GM23338 (cell line): ENCODE data around the gene CNTNAP2. TPM values are rescaled to one million over a fixed set of nuclear protein-coding genes. Genes with fewer than 3 reads are reported as not detected.

Experiments
- ATAC-seq: fragments of 200-7000 bp; cut with Tn5 transposase; 3 replicates; pipeline ENCODE4 v1.9.1; 2020
- DNase-seq: peaks from one replicate; pipeline ENCODE4 v3.0.0-alpha.2; 2015; ENCODE audit warnings: low spot score
- H2AFZ ChIP-seq: fragments of 200-600 bp; sonication (generic); 2 replicates; pipeline ENCODE4 v1.8.0; 2016; ENCODE audit warnings: antibody characterized with exemption, mild to moderate bottlenecking, moderate library complexity
- H3F3A ChIP-seq: fragments of 200-600 bp; sonication (generic); replicated peaks from 2 replicates; pipeline ENCODE4 v1.8.0; 2017; ENCODE audit warnings: antibody characterized with exemption, mixed run types, low read depth
- H3K27ac ChIP-seq: fragments of 200-600 bp; sonication (generic); 2 replicates; pipeline ENCODE4 v1.6.1; 2016; ENCODE audit warnings: low read depth
- H3K27me3 ChIP-seq: fragments of 200-600 bp; sonication (generic); 2 replicates; pipeline ENCODE4 v1.8.0; 2016; ENCODE audit warnings: mild to moderate bottlenecking, mixed run types, moderate library complexity; ENCODE audit not compliant: insufficient read depth
- H3K36me3 ChIP-seq: fragments of 200-600 bp; sonication (generic); 2 replicates; pipeline ENCODE4 v1.8.0; 2016; ENCODE audit warnings: mild to moderate bottlenecking; ENCODE audit not compliant: insufficient read depth
- H3K4me1 ChIP-seq: fragments of 200-600 bp; sonication (generic); 2 replicates; pipeline ENCODE4 v1.8.0; 2016; ENCODE audit warnings: mild to moderate bottlenecking, moderate library complexity; ENCODE audit not compliant: insufficient read depth
- H3K4me2 ChIP-seq: fragments of 200-600 bp; sonication (generic); 2 replicates; pipeline ENCODE4 v1.7.1; 2017; ENCODE audit warnings: mixed run types
- H3K4me3 ChIP-seq: fragments of 200-600 bp; sonication (generic); 2 replicates; pipeline ENCODE4 v1.6.1; 2016; ENCODE audit warnings: mixed run types
- H3K79me2 ChIP-seq: fragments of 200-600 bp; sonication (generic); replicated peaks from 2 replicates; pipeline ENCODE4 v1.8.0; 2017; ENCODE audit warnings: mild to moderate bottlenecking; ENCODE audit not compliant: insufficient read depth
- H3K9me2 ChIP-seq: fragments of 200-600 bp; sonication (generic); 2 replicates; pipeline ENCODE4 v1.8.0; 2017; ENCODE audit not compliant: insufficient read depth
- H4K20me1 ChIP-seq: fragments of 200-600 bp; sonication (generic); replicated peaks from 2 replicates; pipeline ENCODE4 v1.8.0; 2017; ENCODE audit warnings: mild to moderate bottlenecking; ENCODE audit not compliant: insufficient read depth
- H3K27ac Mint-ChIP-seq: 2 replicates; pipeline ENCODE4 v1.8.0; 2020; ENCODE audit warnings: inconsistent platforms, mild to moderate bottlenecking, moderate library complexity, mixed read lengths
- H3K27me3 Mint-ChIP-seq: 3 replicates; pipeline ENCODE4 v1.8.0; 2022; ENCODE audit warnings: low read depth, mild to moderate bottlenecking, moderate library complexity, mixed read lengths, inconsistent platforms; ENCODE audit not compliant: insufficient read depth, poor library complexity
- H3K36me3 Mint-ChIP-seq: 3 replicates; pipeline ENCODE4 v1.8.0; 2021; ENCODE audit warnings: low read depth, mild to moderate bottlenecking, inconsistent platforms, moderate library complexity, mixed read lengths
- H3K4me1 Mint-ChIP-seq: 3 replicates; pipeline ENCODE4 v1.8.0; 2020; ENCODE audit warnings: mild to moderate bottlenecking, inconsistent platforms, mixed read lengths
- H3K4me3 Mint-ChIP-seq: 3 replicates; pipeline ENCODE4 v1.8.0; 2021; ENCODE audit warnings: moderate library complexity, mild to moderate bottlenecking, inconsistent platforms, mixed read lengths
- H3K9me3 Mint-ChIP-seq: 3 replicates; pipeline ENCODE4 v1.8.0; 2020; ENCODE audit warnings: moderate library complexity, mild to moderate bottlenecking, inconsistent platforms, mixed read lengths
- CREB1 ChIP-seq: fragments of 250-450 bp; sonication (Bioruptor Pico); IDR thresholded peaks from 2 replicates; pipeline ENCODE4 v1.5.0; 2020; ENCODE audit warnings: low read depth, mild to moderate bottlenecking, moderate library complexity
- EZH2 ChIP-seq: fragments of 200-600 bp; sonication (generic); IDR thresholded peaks from one replicate; pipeline ENCODE4 v1.8.0; 2017; ENCODE audit warnings: antibody characterized with exemption, mild to moderate bottlenecking, low read depth; ENCODE audit not compliant: unreplicated experiment
- EZH2phosphoT487 ChIP-seq: fragments of 200-600 bp; sonication (generic); IDR thresholded peaks from one replicate; pipeline ENCODE4 v1.8.1; 2018; ENCODE audit warnings: antibody characterized with exemption; ENCODE audit not compliant: unreplicated experiment
- JUNB ChIP-seq: IDR thresholded peaks from one replicate; pipeline ENCODE4 v1.6.1; 2016; ENCODE audit warnings: antibody characterized with exemption; ENCODE audit not compliant: unreplicated experiment
- NANOG ChIP-seq: IDR thresholded peaks from 2 replicates; pipeline ENCODE4 v1.6.1; 2016; ENCODE audit warnings: antibody characterized with exemption, borderline replicate concordance
- POLR2AphosphoS5 ChIP-seq: IDR thresholded peaks from 2 replicates; pipeline ENCODE4 v1.6.1; 2016; ENCODE audit warnings: antibody characterized with exemption, low read depth
- STAT1 ChIP-seq: IDR thresholded peaks from one replicate; pipeline ENCODE4 v1.6.1; 2016; ENCODE audit warnings: antibody characterized with exemption; ENCODE audit not compliant: unreplicated experiment
- ZNF114 ChIP-seq: fragments of 250-450 bp; sonication (Bioruptor Pico); IDR thresholded peaks from 2 replicates; pipeline ENCODE4 v1.5.0; 2020; ENCODE audit warnings: mild to moderate bottlenecking, moderate library complexity
- ZNF331 ChIP-seq: fragments of 250-450 bp; sonication (Bioruptor Pico); IDR thresholded peaks from 2 replicates; pipeline ENCODE4 v1.5.0; 2020; ENCODE audit warnings: low read depth, mild to moderate bottlenecking, moderate library complexity
- polyA plus RNA-seq: library from polyadenylated mRNA; unstranded; fragments of >200 nt; fragmentation: Nextera tagmentation; extraction: Ambion mirVana; gene quantifications from 2 replicates; pipeline ENCODE4 v1.2.1, GENCODE V29; 2016
- total RNA-seq: library from RNA; depleted of rRNA; stranded (reverse); fragments of >200 nt; shearing (Covaris generic); gene quantifications from 2 replicates; pipeline ENCODE4 v1.2.3, GENCODE V29; 2014
- TF ChIP-seq, protein P1 (sequence below): IDR thresholded peaks from 2 replicates; pipeline ENCODE4 v1.6.1; 2016; ENCODE audit warnings: antibody characterized with exemption
- TF ChIP-seq, protein P2 (sequence below): IDR thresholded peaks from one replicate; pipeline ENCODE4 v1.6.1; 2018; ENCODE audit warnings: antibody characterized with exemption; ENCODE audit not compliant: unreplicated experiment
- TF ChIP-seq, protein P3 (sequence below): fragments of 250-450 bp; sonication (Bioruptor Pico); IDR thresholded peaks from 2 replicates; pipeline ENCODE4 v1.5.0; 2020; ENCODE audit warnings: mild to moderate bottlenecking, moderate library complexity

CNTNAP2 gene
- total and polyA plus RNA-seq, 2 experiments from 2014 or later = 38.2 to 61.3 TPM

DNA sequence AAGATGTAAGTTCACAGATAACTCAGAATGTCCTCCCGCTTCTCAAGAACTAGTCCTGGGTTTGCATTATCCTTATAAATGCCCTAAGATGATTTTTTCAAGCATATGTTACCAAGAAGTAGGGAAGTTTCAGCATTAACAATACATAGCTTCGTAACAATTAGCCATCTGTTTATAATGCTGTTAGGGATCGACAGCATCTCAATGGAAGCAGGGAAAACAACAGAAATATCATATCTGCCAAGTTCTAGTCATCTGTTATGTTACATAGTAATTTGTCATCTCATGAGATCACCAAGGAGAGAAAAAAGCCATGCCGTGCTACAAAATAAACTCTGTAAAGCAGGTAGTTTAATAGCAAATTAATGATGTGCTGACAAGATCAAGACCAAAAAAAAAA, 1742.4 kb downstream of the CNTNAP2 start:
- DNase-seq = no peak
- no peak for ATAC-seq
- Mint-ChIP-seq H3K4me3 (no peak overlapping the region), H3K27me3 (no peaks in the 10 kb centered on the region), H3K27ac (no peak overlapping the region), H3K36me3 (no peaks in the 10 kb centered on the region; the same call in 2 of the 3 replicates), H3K4me1 (peaks cover 2% of the 10 kb centered on the region; the same call in 1 of the 3 replicates), H3K9me3 (peaks cover 25% of the 10 kb centered on the region; the same call in 2 of the 3 replicates)
- Histone ChIP-seq H3K4me2 (no peak overlapping the region), H3K4me1 (no peaks in the 10 kb centered on the region), H3K27me3 (no peaks in the 10 kb centered on the region), H3K9me2 (no peaks in the 10 kb centered on the region), H3F3A (no peaks in the 10 kb centered on the region), H3K27ac (no peak overlapping the region), H2AFZ (no peak overlapping the region), H3K36me3 (no peaks in the 10 kb centered on the region), H4K20me1 (no peaks in the 10 kb centered on the region), H3K79me2 (no peaks in the 10 kb centered on the region), H3K4me3 (no peak overlapping the region)
- TF ChIP-seq, protein P1, sequence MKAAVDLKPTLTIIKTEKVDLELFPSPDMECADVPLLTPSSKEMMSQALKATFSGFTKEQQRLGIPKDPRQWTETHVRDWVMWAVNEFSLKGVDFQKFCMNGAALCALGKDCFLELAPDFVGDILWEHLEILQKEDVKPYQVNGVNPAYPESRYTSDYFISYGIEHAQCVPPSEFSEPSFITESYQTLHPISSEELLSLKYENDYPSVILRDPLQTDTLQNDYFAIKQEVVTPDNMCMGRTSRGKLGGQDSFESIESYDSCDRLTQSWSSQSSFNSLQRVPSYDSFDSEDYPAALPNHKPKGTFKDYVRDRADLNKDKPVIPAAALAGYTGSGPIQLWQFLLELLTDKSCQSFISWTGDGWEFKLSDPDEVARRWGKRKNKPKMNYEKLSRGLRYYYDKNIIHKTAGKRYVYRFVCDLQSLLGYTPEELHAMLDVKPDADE = no peak
- TF ChIP-seq STAT1 (no peak), CREB1 (CRISPR knock-in tag) (no peak), ZNF114 (CRISPR knock-in tag) (no peak), EZH2 (no peak), ZNF331 (no peak), POLR2AphosphoS5 (no peak), EZH2phosphoT487 (no peak)
- TF ChIP-seq, protein P2, sequence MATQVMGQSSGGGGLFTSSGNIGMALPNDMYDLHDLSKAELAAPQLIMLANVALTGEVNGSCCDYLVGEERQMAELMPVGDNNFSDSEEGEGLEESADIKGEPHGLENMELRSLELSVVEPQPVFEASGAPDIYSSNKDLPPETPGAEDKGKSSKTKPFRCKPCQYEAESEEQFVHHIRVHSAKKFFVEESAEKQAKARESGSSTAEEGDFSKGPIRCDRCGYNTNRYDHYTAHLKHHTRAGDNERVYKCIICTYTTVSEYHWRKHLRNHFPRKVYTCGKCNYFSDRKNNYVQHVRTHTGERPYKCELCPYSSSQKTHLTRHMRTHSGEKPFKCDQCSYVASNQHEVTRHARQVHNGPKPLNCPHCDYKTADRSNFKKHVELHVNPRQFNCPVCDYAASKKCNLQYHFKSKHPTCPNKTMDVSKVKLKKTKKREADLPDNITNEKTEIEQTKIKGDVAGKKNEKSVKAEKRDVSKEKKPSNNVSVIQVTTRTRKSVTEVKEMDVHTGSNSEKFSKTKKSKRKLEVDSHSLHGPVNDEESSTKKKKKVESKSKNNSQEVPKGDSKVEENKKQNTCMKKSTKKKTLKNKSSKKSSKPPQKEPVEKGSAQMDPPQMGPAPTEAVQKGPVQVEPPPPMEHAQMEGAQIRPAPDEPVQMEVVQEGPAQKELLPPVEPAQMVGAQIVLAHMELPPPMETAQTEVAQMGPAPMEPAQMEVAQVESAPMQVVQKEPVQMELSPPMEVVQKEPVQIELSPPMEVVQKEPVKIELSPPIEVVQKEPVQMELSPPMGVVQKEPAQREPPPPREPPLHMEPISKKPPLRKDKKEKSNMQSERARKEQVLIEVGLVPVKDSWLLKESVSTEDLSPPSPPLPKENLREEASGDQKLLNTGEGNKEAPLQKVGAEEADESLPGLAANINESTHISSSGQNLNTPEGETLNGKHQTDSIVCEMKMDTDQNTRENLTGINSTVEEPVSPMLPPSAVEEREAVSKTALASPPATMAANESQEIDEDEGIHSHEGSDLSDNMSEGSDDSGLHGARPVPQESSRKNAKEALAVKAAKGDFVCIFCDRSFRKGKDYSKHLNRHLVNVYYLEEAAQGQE = no peak

DNA sequence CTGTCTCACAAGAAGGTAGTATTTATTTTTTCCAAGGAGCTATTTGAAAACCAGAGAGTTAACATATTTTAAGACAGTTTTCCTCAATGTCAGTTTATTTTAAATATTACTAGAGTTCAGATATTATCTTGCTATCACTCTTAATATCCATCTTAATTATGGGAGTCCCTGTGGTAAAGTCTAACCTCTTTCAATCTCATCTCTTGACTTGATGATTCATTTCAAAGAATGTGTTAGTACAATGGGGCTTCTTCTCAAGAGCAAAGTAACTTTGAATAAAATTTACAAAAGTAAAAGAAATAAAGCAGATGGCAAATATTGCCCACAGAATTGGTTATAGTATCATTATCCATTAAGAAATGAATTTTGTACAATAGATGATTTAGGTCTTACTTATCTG, 1742.9 kb downstream of the CNTNAP2 start:
- Histone ChIP-seq H3K27ac (no peak overlapping the region), H3K9me2 (no peaks in the 10 kb centered on the region), H3F3A (no peaks in the 10 kb centered on the region), H3K4me2 (no peak overlapping the region), H2AFZ (no peak overlapping the region), H3K4me3 (no peak overlapping the region), H3K79me2 (no peaks in the 10 kb centered on the region), H4K20me1 (no peaks in the 10 kb centered on the region), H3K27me3 (no peaks in the 10 kb centered on the region), H3K36me3 (no peaks in the 10 kb centered on the region), H3K4me1 (no peaks in the 10 kb centered on the region)
- ATAC-seq = no peak
- Mint-ChIP-seq H3K27me3 (no peaks in the 10 kb centered on the region), H3K4me3 (no peak overlapping the region), H3K9me3 (peaks cover 26% of the 10 kb centered on the region; the same call in 2 of the 3 replicates), H3K27ac (no peak overlapping the region), H3K4me1 (peaks cover 2% of the 10 kb centered on the region; the same call in 1 of the 3 replicates), H3K36me3 (no peaks in the 10 kb centered on the region; the same call in 2 of the 3 replicates)
- DNase-seq = no peak
- TF ChIP-seq, protein P3, sequence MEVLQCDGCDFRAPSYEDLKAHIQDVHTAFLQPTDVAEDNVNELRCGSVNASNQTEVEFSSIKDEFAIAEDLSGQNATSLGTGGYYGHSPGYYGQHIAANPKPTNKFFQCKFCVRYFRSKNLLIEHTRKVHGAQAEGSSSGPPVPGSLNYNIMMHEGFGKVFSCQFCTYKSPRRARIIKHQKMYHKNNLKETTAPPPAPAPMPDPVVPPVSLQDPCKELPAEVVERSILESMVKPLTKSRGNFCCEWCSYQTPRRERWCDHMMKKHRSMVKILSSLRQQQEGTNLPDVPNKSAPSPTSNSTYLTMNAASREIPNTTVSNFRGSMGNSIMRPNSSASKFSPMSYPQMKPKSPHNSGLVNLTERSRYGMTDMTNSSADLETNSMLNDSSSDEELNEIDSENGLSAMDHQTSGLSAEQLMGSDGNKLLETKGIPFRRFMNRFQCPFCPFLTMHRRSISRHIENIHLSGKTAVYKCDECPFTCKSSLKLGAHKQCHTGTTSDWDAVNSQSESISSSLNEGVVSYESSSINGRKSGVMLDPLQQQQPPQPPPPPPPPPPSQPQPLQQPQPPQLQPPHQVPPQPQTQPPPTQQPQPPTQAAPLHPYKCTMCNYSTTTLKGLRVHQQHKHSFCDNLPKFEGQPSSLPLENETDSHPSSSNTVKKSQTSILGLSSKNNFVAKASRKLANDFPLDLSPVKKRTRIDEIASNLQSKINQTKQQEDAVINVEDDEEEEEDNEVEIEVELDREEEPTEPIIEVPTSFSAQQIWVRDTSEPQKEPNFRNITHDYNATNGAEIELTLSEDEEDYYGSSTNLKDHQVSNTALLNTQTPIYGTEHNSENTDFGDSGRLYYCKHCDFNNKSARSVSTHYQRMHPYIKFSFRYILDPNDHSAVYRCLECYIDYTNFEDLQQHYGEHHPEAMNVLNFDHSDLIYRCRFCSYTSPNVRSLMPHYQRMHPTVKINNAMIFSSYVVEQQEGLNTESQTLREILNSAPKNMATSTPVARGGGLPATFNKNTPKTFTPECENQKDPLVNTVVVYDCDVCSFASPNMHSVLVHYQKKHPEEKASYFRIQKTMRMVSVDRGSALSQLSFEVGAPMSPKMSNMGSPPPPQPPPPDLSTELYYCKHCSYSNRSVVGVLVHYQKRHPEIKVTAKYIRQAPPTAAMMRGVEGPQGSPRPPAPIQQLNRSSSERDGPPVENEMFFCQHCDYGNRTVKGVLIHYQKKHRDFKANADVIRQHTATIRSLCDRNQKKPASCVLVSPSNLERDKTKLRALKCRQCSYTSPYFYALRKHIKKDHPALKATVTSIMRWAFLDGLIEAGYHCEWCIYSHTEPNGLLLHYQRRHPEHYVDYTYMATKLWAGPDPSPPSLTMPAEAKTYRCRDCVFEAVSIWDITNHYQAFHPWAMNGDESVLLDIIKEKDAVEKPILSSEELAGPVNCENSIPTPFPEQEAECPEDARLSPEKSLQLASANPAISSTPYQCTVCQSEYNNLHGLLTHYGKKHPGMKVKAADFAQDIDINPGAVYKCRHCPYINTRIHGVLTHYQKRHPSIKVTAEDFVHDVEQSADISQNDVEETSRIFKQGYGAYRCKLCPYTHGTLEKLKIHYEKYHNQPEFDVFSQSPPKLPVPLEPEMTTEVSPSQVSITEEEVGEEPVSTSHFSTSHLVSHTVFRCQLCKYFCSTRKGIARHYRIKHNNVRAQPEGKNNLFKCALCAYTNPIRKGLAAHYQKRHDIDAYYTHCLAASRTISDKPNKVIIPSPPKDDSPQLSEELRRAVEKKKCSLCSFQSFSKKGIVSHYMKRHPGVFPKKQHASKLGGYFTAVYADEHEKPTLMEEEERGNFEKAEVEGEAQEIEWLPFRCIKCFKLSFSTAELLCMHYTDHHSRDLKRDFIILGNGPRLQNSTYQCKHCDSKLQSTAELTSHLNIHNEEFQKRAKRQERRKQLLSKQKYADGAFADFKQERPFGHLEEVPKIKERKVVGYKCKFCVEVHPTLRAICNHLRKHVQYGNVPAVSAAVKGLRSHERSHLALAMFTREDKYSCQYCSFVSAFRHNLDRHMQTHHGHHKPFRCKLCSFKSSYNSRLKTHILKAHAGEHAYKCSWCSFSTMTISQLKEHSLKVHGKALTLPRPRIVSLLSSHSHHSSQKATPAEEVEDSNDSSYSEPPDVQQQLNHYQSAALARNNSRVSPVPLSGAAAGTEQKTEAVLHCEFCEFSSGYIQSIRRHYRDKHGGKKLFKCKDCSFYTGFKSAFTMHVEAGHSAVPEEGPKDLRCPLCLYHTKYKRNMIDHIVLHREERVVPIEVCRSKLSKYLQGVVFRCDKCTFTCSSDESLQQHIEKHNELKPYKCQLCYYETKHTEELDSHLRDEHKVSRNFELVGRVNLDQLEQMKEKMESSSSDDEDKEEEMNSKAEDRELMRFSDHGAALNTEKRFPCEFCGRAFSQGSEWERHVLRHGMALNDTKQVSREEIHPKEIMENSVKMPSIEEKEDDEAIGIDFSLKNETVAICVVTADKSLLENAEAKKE (CRISPR knock-in tag) = no peak
- TF ChIP-seq POLR2AphosphoS5 (no peak), EZH2phosphoT487 (no peak), JUNB (no peak), ZNF114 (CRISPR knock-in tag) (no peak), ZNF331 (no peak), STAT1 (no peak), CREB1 (CRISPR knock-in tag) (no peak), NANOG (no peak)
